SH-SY5Y (cell line): Measurements from ENCODE around the gene FCN3.

Source experiments
- GATA2 ChIP-seq: IDR thresholded peaks from 2 replicates; pipeline ENCODE4 v1.6.1; 2011; ENCODE audit warnings: mild to moderate bottlenecking, low read depth, low read length
- GATA3 ChIP-seq: IDR thresholded peaks from 2 replicates; pipeline ENCODE4 v1.6.1; 2011; ENCODE audit warnings: low read depth, mild to moderate bottlenecking, low read length, moderate library complexity

DNA sequence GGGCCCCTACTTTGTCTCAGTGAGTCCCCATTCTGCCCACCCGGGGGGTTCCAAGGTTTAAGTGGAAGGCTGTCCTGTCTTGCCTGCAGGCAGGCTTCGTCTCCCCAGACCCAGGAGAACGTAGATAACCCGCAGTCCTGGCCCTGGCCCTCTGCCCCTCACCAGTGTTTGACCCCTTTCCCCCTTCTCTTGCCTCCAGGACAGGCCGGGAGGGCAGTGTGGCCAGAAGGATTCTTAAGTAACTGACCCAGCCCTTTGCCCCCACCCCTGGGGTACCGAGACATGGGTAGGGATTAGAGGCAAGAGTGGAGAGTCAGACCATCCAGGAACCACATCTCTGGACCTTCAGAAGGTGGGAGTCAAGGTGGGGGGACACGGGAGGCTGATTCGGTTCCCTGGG, 43.8 kb downstream of the FCN3 start:
- TF ChIP-seq GATA2 (no peak), GATA3 (no peak)
